ENCODE data around the gene THOP1.
"Not testable (repeated sequence)": the region's sequence is repeated elsewhere in the genome, so short reads cannot be mapped to it uniquely, and the experiment has no call there.

Gene THOP1

DNA sequence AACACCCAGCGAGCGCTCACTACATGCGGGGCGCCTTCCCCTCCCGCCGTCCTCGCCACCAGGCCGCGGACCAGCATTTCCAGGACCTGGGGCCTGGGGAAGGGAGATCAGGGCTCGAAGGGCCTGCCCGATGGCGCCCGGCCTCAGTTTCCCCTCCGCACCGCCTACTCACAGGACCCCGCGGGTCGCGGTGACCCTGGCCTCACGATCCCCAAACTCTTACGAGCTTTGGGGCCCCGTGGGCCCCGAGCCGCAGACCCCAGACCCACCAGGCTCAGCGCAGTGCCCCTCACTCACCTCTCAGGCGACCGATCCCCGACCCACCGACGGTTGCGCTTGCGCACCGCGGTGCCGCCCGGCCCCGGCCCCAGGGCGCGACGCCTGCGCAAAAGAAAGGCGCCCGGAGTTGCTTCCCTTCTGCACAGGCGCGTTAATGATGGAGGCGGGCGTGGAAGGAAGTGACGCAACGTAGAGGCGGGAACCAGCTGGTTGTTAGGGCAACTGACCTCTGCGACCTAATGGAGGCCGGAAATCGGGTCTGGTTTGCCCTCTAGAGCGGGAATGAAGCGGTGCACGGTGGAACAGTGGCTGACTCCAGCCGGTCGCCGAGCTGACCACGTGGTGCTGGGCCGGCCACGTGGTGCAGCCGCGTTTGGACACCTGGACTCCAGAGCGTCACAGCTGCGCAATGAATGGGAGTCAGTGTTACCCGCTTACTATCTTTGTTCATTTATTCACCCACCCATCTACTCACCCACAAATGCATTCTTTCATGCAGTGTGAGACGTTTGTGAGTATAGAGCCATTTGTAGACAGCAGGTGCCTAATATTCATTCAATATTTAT is 2.1 kb upstream of the THOP1 start, which contains the start of gene SGTA:
SGTA (minus strand) TSS at position 338 of the 845 bp plus-strand sequence. CDS start 14,205 bp downstream, outside the sequence.
- peak; percentile 98 for DNase-seq

DNA sequence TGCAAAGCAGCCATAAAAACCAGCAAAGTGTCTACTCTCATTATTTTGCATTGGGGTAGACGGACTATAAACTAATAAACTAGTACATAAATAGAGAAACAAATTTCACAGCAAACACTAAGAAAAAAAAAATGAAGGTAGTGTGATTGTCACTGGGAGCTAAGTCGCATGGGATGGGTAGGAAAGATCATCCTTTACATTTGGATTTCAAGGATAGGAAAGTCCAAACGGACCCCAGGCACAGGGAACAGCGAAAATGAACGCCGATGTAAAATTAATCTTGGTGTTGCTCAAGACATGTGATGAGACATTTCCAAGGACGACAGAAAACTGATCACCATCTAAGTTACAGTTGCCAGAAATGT is 1.5 kb upstream of the THOP1 start:
- DNase-seq, result no peak

DNA sequence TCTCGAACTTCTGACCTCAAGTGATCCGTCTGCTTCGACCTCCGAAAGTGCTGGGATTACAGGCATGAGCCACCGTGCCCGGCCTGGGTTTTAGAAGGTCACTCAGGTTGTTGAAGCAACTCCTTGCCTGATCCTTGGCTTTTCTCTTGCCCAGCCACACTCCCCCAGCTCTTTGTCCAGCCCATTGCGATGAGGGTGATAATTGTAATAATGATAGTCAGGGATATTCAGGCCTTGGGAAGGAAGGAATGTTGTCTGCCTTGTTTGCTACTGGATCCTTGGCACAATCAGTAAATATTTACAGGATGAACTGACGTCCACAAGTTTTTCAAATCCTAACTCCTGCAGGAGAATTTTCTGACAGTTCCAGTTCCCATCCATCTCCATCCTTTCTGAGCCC is 1.8 kb downstream of the THOP1 start:
- no peak for DNase-seq

DNA sequence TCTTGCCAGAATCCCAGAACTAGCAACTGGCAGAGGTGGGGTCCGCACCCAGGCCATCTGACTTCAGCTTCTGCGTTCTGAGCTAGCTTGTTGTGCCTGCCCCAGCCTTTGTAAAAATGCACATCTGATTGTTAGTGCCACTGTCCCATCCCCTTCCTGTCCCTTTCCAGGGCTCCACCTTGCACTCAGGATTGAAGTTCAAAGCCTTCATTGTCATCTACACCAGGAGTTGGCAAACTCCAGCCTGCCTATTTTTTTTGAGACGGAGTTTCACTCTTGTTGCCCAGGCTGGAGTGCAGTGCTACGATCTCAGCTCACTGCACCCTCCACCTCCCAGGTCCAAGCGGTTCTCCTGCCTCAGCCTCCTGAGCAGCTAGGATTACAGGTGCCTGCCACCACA is 2.9 kb downstream of the THOP1 start:
- DNase-seq, result no peak

DNA sequence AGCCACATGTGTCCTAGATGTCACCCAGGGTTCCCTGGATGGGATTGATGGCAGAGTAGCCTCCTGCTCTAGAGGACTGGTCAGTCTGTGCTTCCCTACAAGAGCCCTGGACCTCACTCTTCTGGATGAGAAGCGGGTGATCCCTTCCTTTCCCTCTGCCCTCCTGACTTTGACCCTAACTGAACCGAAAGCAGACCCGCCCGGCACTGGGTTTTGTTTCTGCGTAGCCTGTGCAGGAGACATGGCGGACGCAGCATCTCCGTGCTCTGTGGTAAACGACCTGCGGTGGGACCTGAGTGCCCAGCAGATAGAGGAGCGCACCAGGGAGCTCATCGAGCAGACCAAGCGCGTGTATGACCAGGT is 4.9 kb downstream of the THOP1 start:
- DNase-seq, result no peak

DNA sequence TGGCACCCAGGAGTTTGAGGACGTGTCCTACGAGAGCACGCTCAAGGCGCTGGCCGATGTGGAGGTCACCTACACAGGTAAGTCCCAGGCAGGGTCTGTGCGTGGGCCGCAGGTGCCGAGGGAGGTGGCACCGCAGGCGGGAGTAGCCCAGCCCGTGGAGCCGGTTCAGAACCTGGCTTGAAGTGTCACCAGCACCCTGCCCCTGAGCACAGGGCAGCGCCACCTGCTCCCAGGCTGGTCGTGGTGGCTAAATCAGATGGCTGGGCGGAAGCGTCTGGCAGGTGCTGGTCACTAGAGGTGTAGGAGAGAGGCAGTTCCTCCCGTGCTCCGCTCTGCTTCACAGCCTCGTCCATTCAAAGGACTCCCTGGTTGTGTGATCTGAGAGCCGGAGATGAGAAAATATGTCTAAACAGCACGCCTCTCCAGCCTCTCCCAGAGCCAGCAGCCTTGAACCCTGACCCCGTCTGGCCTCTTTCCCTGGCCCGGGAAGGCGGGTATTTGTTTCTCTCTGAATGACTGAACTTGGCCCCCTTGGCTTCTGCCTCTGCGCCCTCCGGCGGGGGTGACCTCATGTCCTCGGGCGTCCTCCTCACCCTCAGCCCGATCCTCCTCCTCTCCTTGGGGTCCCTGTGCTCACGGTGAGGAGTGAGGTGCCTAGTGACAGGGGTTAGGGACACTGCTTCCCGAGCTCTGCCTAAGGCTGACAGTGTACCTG is 5.4 kb downstream of the THOP1 start:
- DNase-seq, result no peak

DNA sequence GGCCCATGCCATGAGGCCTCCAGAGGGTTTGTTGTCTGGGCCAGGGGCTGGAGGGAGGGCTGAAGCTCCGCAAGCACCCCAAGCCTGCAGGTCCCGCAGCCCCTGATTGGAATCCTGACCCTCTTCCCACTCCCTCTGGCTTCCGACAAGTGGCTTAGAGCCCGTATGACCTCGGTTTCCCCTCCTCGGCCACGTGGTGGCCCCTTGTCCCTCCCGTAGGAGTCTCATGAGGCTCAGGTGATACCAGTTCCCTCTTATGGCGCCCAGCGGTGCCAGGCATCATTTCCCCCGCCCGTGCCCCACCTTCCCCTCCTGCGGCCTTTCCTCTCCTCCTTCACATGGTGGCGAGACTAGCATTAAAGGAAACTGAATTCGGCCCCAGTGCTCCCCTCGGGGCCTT is 6.1 kb downstream of the THOP1 start:
- no peak for DNase-seq

DNA sequence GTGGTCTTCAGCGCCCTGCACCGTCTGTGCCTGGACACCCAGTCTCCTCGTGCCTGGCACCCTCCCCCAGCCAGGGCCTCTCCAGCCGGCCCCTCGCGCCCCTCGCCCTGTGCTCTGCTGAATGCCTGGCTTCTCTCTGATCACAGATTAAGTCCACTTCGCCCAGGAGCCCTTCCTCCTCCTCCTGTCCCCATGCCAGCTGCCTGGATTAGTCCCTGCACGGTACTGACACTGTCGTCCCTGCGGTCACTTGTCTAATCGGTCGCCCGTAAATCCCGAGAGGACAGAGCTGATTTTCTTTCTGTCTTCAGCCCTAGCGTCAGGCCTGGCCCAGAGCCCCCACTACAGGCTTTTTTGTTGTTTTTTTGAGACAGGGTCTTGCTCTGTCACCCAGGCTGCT is 6.6 kb downstream of the THOP1 start:
- DNase-seq, result no peak

DNA sequence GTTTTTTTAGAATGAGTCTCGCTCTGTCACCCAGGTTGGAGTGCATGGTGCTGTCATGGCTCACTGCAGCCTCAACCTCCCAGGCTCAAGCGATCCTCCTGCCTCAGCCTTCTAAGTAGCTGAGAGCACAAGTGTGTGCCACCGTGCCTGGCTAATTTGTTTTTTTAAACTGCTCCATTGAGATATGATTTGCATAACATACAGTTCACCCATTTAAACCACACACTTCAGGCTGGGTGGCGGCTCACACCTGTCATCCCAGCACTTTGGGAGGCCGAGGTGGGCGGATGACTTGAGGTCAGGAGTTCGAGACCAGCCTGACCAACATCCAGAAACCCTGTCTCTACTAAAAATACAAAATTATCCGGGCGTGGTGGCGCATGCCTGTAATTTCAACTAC is 7.4 kb downstream of the THOP1 start:
- DNase-seq, result not testable (repeated sequence)

DNA sequence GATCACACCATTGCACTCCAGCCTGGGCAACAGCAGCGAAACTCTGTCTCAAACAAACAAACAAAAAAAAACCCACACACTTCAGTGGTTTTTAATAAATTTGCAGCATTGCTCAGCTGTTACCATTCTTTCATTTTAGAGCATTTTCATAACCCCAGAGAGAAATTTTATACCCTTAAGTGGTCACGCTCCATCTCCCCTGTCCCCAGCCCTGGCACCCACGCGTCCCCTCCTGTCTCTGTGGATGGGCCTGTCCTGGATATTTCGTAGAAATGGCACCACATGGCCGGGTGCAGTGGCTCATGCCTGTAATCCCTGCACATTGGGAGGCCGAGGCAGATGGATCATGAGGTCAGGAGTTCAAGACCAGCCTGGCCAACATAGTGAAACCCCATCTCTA is 7.8 kb downstream of the THOP1 start:
- DNase-seq, result no peak

DNA sequence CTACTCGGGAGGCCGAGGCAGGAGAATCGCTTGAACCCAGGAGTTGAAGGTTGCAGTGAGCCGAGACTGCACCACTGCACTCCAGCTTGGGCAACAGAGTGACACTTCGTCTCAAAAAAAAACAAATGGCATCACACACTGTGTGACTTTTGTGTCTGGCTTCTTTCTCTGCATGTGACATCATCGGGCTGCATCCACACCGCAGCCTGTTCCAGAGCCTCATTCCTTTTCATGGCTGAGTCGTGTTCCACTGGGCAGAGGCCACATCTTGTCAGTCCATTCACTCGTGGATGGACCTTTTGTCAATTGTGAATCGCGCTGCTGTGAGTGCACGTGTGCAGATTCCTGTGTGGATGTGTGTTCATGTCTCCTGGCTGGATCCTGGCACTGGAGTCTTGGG is 8.3 kb downstream of the THOP1 start:
- DNase-seq, result no peak

DNA sequence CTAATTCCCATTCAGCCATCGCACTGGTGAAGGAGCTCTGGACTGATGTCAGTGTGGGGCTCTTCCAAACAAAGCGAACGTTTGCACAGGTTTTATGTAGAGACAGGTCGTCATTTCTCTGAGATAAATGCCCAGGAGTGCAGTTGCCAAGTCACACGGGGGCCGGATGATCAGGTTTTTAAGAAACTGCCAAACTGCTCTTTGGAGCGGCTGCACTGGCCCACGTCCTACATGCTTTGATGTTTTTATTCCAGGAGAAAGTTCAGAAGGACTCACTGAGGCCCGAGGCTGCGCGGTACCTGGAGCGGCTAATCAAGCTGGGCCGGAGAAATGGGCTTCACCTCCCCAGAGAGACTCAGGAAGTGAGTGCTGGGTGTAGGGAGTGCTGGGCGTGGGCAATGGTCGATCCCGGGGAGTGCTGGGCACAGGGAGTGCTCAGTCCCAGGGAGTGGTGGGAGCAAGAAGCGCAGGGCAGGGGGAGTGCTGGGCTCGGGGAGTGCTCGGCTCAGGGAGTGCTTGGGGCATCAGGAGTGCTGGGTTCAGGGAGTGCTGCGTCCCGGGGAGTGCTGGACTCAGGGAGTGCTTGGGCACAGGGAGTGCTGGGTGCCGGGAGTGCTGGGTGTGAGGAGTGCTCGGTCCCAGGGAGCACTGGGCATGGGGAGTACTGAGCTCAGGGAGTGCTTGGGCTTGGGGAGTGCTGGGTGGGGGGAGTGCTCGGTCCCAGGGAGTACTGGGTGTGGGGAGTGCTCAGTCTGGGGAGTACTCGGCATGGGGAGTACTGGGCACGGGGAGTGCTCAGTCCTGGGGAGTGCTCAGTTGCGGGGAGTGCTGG is 10.7 kb downstream of the THOP1 start:
- DNase-seq, result no peak

DNA sequence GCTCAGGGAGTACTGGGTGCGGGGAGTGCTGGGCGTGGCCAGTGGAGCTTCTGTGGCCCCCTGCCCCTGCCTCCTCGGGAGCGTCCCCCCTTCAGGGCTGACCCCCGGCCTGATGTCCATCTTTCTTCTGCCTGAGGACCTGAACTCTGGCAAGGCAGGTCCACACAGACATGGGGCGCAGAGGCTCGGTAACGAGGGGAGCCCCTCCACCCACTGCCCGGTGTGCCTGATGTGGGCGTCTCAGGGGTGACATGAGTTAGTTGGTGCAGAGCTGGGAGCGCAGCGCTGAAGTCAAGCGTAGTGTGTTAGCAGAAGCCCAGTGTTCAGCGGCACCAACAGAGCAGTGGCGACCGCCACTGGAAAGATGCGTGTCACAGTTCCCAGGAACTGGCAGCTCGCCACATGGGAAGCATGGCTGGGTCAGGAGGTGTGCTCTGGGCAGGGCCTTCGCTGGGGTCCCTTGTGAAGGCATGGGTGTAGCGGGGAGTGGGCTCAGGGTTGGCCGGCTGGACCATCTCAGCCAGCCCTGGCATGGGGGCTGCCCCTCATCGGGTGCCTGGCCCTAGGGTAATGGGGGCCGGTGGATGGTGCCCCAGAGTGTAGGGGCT is 11.5 kb downstream of the THOP1 start:
- no peak for DNase-seq

DNA sequence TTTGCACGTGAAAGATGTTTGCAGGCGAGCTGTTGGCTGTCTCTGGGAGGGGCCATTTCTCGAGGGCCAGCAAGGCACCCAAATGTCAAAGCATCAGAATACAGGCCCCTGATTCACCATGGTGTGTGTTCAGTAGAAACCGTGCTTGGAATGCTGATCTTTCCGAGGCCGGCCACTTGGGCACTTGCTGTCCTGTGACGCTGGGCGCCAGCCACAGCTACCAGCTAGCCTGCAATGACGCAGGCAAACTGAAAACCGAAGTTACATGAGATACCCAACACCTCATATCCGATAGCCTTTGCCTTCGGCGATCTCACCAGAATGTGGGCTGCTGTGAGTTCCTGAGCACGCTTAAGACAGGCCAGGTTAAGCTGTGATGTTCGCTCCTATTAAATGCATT is 12.0 kb downstream of the THOP1 start:
- DNase-seq, result no peak

DNA sequence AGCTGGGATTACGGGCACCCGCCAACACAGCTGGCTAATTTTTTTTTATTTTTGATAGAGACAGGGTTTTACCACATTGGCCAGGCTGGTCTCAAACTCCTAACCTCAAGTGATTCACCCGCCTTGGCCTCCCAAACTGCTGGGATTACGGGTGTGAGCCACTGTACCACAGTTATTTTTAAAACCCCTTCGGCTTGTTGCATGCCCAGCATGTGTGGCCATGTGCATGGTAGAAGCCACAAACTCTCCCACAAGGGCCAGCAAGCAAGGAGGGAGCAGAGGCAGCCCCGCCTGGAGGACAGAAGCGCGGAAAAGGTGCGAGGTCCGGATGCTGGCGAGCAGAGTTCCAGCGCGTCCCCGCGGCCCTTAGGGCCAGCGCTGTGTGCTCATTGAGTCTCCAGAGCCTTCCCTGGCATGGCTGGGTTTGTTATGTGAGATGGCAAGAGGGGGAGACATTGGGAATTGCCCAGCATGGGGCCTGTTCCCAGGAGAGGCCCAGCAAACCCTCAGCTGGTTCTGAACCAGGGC is 12.9 kb downstream of the THOP1 start:
- DNase-seq, result no peak

DNA sequence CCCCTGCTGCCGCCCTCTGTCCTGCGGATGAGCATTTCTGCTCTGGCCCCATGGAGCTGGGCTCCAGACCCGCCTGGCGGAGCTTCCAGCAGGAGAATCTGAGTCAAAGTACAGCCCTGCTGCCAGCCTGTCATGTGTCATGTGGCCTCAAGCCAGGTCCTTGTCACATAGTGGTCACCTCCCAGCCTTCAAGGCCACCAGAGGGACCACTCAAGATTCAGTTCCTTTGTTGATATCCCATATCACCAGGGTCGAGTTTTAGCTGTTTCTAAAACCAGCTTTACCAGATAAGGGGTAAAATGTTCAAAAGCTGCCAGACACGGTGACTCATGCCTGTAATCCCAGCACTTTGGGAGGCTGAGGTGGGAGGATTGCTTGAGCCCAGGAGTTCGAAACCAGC is 13.4 kb downstream of the THOP1 start:
- DNase-seq, result no peak

DNA sequence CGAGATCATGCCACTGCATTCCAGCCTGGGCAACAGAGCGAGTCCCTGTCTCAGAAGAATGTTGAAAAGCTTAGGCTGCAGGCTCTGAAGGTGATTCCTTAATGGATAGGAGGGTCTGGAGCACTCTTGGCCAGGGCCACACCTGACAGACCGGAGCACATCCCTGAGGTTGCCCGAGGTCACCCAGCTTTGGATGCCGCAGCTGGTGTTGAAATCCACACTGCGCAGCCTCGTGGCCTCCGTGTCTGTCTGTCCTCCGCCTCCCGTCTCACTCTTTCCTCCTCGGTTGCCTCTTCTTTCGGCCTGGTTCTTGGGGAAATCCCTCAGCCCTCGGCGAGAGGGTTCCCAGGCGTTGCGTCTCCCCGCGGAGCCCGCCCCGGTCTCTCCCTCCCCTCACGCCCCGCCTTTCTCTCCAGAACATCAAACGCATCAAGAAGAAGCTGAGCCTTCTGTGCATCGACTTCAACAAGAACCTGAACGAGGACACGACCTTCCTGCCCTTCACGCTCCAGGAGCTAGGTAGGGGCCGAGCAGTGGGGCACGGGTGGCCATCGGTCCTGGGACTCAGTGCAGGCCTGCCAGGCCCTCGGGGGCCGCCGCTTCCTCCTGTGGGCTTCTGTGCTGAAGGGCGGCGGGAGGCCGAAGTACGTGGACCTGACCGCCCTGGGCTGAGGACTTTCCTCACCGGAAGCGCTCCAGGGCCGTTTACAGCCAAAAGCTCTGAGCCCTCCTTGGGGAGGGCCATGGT is 14.1 kb downstream of the THOP1 start:
- no peak for DNase-seq

DNA sequence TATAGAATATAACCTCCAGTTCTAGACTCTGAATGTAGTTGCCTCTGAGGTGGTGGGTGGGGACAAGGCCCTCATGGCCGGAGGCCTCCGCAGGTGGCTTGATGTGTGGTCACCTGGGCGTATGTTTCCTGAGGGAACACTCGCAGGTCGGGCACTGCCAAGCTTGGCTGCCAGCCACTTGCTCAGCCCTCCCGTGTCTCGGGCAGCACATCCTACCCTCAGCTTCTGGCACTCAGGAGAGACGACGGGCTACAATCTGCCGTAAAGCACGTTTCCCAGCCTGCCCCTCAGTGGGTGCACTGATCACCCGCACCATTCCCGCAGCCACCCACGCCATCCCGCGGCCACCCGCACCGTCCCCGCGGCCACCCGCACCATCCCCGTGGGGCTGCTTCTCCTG is 15.2 kb downstream of the THOP1 start:
- no peak for DNase-seq

DNA sequence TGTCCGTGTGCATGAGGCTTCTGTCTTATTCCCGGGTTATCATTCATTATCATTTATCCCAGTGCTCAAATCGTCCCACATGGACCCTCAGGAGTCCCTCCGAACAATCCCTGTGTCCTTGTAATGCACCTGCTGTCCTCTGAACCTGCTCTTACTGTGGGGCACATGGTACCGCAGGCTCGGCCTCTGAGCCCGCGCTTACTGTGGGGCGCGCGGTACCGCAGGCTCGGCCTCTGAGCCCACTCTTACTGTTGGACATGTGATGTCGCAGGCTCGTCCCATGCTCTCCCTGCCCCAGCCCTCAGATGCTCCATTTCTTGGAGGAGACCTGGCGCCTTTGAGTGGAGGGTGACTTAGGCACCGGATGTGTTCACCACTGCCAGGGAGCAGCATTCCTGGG is 17.5 kb downstream of the THOP1 start:
- no peak for DNase-seq

DNA sequence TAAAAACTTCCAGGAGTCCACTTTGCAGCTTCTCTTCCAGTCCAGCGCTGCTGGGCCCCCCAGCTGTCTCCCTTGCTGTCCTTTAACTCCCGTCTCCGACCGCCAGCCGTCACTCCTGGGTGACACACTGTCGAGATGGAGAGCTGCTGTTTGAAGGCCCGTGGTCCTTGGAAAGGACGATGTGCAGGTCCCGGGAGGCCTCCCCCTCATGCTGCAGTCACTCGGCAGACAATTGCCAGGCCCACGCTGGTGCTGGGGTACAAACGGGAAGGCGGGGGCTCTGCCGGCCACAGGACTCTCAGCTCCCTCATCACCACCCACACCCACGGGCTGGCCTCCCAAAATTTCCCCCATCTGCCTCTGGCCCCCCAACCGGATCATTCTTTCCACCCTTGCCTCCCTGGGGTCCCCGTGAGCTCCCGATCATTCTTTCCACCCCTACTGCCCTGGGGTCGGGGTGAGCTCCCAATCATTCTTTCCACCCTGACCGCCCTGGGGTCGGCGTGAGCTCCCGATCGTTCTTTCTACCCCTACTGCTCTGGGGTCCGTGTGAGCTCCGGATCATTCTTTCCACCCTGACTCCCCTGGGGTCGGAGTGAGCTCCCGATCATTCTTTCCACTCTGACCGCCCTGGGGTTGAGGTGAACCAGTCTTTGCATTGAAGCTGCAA is 18.3 kb downstream of the THOP1 start:
- DNase-seq, result no peak

DNA sequence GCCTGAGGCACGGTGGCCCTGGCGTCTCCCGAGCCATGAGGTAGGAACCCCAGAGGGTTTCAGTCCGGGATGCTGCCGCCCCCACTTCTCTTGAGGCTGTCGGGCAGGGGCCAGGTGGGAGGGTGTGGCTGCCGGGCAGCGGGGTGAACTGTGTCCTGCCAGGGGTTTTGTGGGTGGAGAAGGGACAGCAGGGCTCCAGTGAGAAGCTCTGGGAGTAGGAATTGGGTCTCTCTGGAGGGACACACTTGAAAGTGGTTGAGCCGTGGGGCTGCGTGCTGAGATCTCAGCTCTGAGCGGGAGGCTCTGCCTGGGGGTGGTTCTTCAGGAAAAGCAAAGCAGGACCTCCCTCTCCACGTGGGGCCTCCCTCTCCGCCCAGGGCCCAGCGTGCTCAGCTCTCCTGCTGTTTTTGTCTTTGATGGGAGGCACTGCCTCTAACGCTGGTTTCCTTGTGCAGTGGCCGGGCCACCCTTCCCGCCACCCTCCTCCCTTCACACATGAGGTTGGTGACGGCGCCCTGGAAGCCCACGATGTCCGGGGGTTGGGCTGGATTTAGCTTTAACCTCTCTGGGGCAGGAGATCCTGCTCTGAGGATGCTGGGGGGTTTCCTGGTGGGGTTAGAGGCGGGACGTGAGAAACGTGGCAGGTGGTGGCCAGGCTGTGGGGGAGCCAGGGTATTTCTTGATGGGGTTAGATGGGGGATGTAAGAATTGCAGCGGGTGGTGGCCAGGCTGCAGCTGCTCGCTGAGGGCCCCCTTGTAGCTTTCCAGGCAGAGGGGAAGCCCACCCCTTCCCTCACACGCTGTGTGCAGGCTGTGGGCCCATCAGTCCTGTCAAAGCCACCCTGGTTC is 19.1 kb downstream of the THOP1 start:
- no peak for DNase-seq

Data from CD4-positive, alpha-beta T cell treated with Interleukin-12 subunit alpha and Interleukin-12 subunit beta, for 1 hour (primary cell).